Caco-2 (cell line): Measurements from ENCODE around the gene C12orf60. TPM values are rescaled to one million over a fixed set of nuclear protein-coding genes. Genes with fewer than 3 reads are reported as not detected.

Source experiments
- BruUV-seq: library from RNA; stranded (reverse); fragments of 400-500 nt; replicated peaks from 2 replicates; lab custom pipeline; 2021; lab: Mats Ljungman, UMichigan
- CTCF ChIA-PET: fragments of 300-600 bp; sonication (Branson Sonifier 250); formaldehyde crosslinking; loops from one replicate; lab custom pipeline; 2022; ENCODE audit warnings: antibody characterized with exemption; lab: Charles Lee
- POLR2A ChIA-PET: fragments of 300-600 bp; sonication (Branson Sonifier 250); formaldehyde crosslinking; loops from one replicate; lab custom pipeline; 2022; ENCODE audit warnings: antibody characterized with exemption; lab: Charles Lee
- DNase-seq, 2 experiments: peaks; one replicate each; pipeline versions ENCODE4 v3.0.0 to v3.0.0-alpha.2; 2020 to 2022
- H3K27me3 ChIP-seq: replicated peaks from 2 replicates; pipeline ENCODE4 v1.6.0; 2011; ENCODE audit warnings: low read length; ENCODE audit not compliant: control insufficient read depth, insufficient read depth
- H3K36me3 ChIP-seq: 2 replicates; pipeline ENCODE4 v1.5.1; 2011; ENCODE audit warnings: low read length; ENCODE audit not compliant: control insufficient read depth, insufficient read depth
- H3K4me1 ChIP-seq: fragments of 250-450 bp; sonication (Bioruptor Pico); 2 replicates; pipeline ENCODE4 v1.5.1; 2020; ENCODE audit warnings: mild to moderate bottlenecking
- H3K4me3 ChIP-seq: 2 replicates; pipeline ENCODE4 v1.5.1; 2011; ENCODE audit warnings: low read depth, mild to moderate bottlenecking, control low read depth, low read length
- H3K9me3 ChIP-seq: fragments of 250-450 bp; sonication (Bioruptor Pico); 2 replicates; pipeline ENCODE4 v1.5.1; 2020; ENCODE audit warnings: mild to moderate bottlenecking, moderate library complexity
- H3K27ac Mint-ChIP-seq: one replicate; pipeline ENCODE4 v1.8.0; 2022; ENCODE audit warnings: mixed read lengths; ENCODE audit not compliant: unreplicated experiment
- H3K27me3 Mint-ChIP-seq: one replicate; pipeline ENCODE4 v1.8.0; 2022; ENCODE audit warnings: mixed read lengths; ENCODE audit not compliant: insufficient read depth, unreplicated experiment
- H3K36me3 Mint-ChIP-seq: one replicate; pipeline ENCODE4 v1.8.0; 2022; ENCODE audit warnings: mild to moderate bottlenecking, mixed read lengths; ENCODE audit not compliant: insufficient read depth, unreplicated experiment
- H3K4me1 Mint-ChIP-seq: one replicate; pipeline ENCODE4 v1.8.0; 2022; ENCODE audit warnings: low read depth, mixed read lengths; ENCODE audit not compliant: unreplicated experiment
- H3K4me3 Mint-ChIP-seq: one replicate; pipeline ENCODE4 v1.8.0; 2022; ENCODE audit warnings: mild to moderate bottlenecking, moderate library complexity, mixed read lengths; ENCODE audit not compliant: unreplicated experiment
- H3K9me3 Mint-ChIP-seq: one replicate; pipeline ENCODE4 v1.8.0; 2022; ENCODE audit warnings: mixed read lengths; ENCODE audit not compliant: unreplicated experiment
- CTCF ChIP-seq, 2 experiments: fragments of 200-600 bp in 1 of 2; IDR thresholded peaks; 1 replicate in 1 of 2; 2 replicates in 1 of 2; pipeline versions ENCODE4 v1.5.1 to v1.8.0; 2011 to 2022; ENCODE audit warnings: antibody characterized with exemption in 1 of 2, control low read depth in 1 of 2, inconsistent platforms in 1 of 2, low read depth in 1 of 2, low read length in 1 of 2, mild to moderate bottlenecking in 1 of 2, moderate library complexity in 1 of 2; ENCODE audit not compliant: insufficient read depth in 1 of 2, severe bottlenecking in 1 of 2, unreplicated experiment in 1 of 2
- intact Hi-C: fragments of 100-400 bp; cut with micrococcal nuclease; formaldehyde crosslinking; loops from one replicate; pipeline ENCODE4 v1.10.0; 2022; ENCODE audit not compliant: unreplicated experiment
- total RNA-seq: library from RNA; stranded (reverse); gene quantifications from 2 replicates; pipeline ENCODE4 v1.2.3, GENCODE V29; 2022

C12orf60 gene
- total RNA-seq, 1 experiment from 2014 or later, result 2.8 TPM

GRCh38 chr12:14774074-14774905 lies 29.2 kb upstream of the C12orf60 start:
- H3K36me3 ChIP-seq, result no peaks in the 10 kb centered on the region
- Mint-ChIP-seq H3K9me3 (no peaks in the 10 kb centered on the region), H3K4me1 (peaks cover 46% of the 10 kb centered on the region), H3K36me3 (peaks cover 59% of the 10 kb centered on the region), H3K4me3 (peak overlapping the region; percentile 93), H3K27ac (peak overlapping the region; percentile 97), H3K27me3 (no peaks in the 10 kb centered on the region)
- peaks cover 3% of the 10 kb centered on the region for H3K9me3 ChIP-seq
- TF ChIP-seq CTCF (IDR thresholded peaks at IDR 0.05; ENCODE audit: insufficient read depth in 1 of 2, low read depth in 1 of 2, low read length in 1 of 2, severe bottlenecking in 1 of 2, unreplicated experiment in 1 of 2), result no peak
- H3K4me3 ChIP-seq, result peak overlapping the region; percentile 67
- H3K27me3 ChIP-seq, result no peaks in the 10 kb centered on the region
- peak; percentile 96 to 98 for DNase-seq
- ChIA-PET POLR2A (interaction anchor here (1.7 to 2.8 kb wide), 2 partner anchors 26 to 29 kb away, joined by 8 to 24 read pairs; partner anchors contain the start of genes C12orf60 and WBP11), CTCF (interaction anchor here (0.6 kb wide), 1 partner anchor 318 kb away, joined by 3 read pairs; no protein-coding TSS in a partner anchor)
- intact Hi-C loops, result loop anchor here (2.0 kb wide), 1 partner anchor 69 kb away; the partner anchor contains the start of gene ART4
- TSS peak; percentile 78 for BruUV-seq
- peaks cover 34% of the 10 kb centered on the region for H3K4me1 ChIP-seq

GRCh38 chr12:14774906-14775635 lies 28.4 kb upstream of the C12orf60 start:
- TF ChIP-seq CTCF (IDR thresholded peaks at IDR 0.05; ENCODE audit: insufficient read depth in 1 of 2, low read depth in 1 of 2, low read length in 1 of 2, severe bottlenecking in 1 of 2, unreplicated experiment in 1 of 2), result no peak
- peak; percentile 59 to 61 for DNase-seq
- Mint-ChIP-seq H3K27me3 (no peaks in the 10 kb centered on the region), H3K4me3 (peak overlapping the region; percentile 93), H3K27ac (peak overlapping the region; percentile 97), H3K36me3 (peaks cover 52% of the 10 kb centered on the region), H3K9me3 (no peaks in the 10 kb centered on the region), H3K4me1 (peaks cover 46% of the 10 kb centered on the region)
- ChIA-PET CTCF (interaction anchor here (1.2 kb wide), 1 partner anchor 35 kb away, joined by 4 read pairs; no protein-coding TSS in a partner anchor), POLR2A (interaction anchor here (1.7 to 2.8 kb wide), 2 partner anchors 25 to 28 kb away, joined by 8 to 24 read pairs; partner anchors contain the start of genes C12orf60 and WBP11)
- Histone ChIP-seq H3K36me3 (no peaks in the 10 kb centered on the region), H3K27me3 (no peaks in the 10 kb centered on the region), H3K9me3 (peaks cover 3% of the 10 kb centered on the region), H3K4me3 (peak overlapping the region; percentile 67), H3K4me1 (peaks cover 30% of the 10 kb centered on the region)
- intact Hi-C loops, result loop anchor here (2.0 to 5.0 kb wide), 2 partner anchors 68 to 263 kb away; partner anchors contain the start of gene ART4
- no TSS peak for BruUV-seq

- Histone ChIP-seq H3K4me1 (peaks cover 30% of the 10 kb centered on the region), H3K9me3 (peaks cover 3% of the 10 kb centered on the region), H3K36me3 (no peaks in the 10 kb centered on the region), H3K27me3 (no peaks in the 10 kb centered on the region), H3K4me3 (peak overlapping the region; percentile 67)
- no peaks in the 10 kb centered on the region for H3K27me3 Mint-ChIP-seq
- peak overlapping the region; percentile 97 for H3K27ac Mint-ChIP-seq
- peaks cover 46% of the 10 kb centered on the region for H3K4me1 Mint-ChIP-seq
- TF ChIP-seq CTCF (IDR thresholded peaks at IDR 0.05; ENCODE audit: insufficient read depth in 1 of 2, low read depth in 1 of 2, low read length in 1 of 2, severe bottlenecking in 1 of 2, unreplicated experiment in 1 of 2), result no peak
- intact Hi-C loops, result loop anchor here (2.0 to 5.0 kb wide), 2 partner anchors 67 to 263 kb away; partner anchors contain the start of gene ART4
- no TSS peak for BruUV-seq
- H3K9me3 Mint-ChIP-seq, result no peaks in the 10 kb centered on the region
- ChIA-PET POLR2A (interaction anchor here (1.7 to 2.8 kb wide), 2 partner anchors 24 to 27 kb away, joined by 8 to 24 read pairs; partner anchors contain the start of genes C12orf60 and WBP11), CTCF (interaction anchor here (1.2 to 1.4 kb wide), 2 partner anchors 35 to 261 kb away, joined by 3 to 4 read pairs; no protein-coding TSS in a partner anchor)
- H3K36me3 Mint-ChIP-seq, result peaks cover 46% of the 10 kb centered on the region
- no peak for DNase-seq
- H3K4me3 Mint-ChIP-seq, result peak overlapping the region; percentile 93
Measured at GRCh38 chr12:14775636-14775980, 27.9 kb upstream of the C12orf60 start.
